ENCODE data around the gene TMEM125.

The TMEM125 gene

GRCh38 chr1:43286533-43286932 lies 16.8 kb downstream of the TMEM125 start:
- no peak overlapping the region for H3K27ac ChIP-seq (ENCODE audit: low read depth, low read length, poor library complexity, severe bottlenecking)
- no peak overlapping the region for H3K9ac ChIP-seq (ENCODE audit: low read length)
- no peaks in the 10 kb centered on the region for H3K36me3 ChIP-seq (ENCODE audit: insufficient read depth, low read length)
- no peak overlapping the region for H3K4me3 ChIP-seq (ENCODE audit: low read depth, low read length, poor library complexity, severe bottlenecking)
- no peaks in the 10 kb centered on the region for H3K27me3 ChIP-seq (ENCODE audit: insufficient read depth, low read length)
- no peak overlapping the region for H2AFZ ChIP-seq (ENCODE audit: low read length)
- H3K4me2 ChIP-seq (ENCODE audit: low read length) = no peak overlapping the region
- H3K9me3 ChIP-seq (ENCODE audit: low read length) = no peaks in the 10 kb centered on the region
- H3K79me2 ChIP-seq (ENCODE audit: insufficient read depth, low read length) = no peaks in the 10 kb centered on the region
- no peaks in the 10 kb centered on the region for H4K20me1 ChIP-seq (ENCODE audit: insufficient read depth, low read length)
- no peaks in the 10 kb centered on the region for H3F3A ChIP-seq (ENCODE audit: insufficient read depth, low read length)
- no peaks in the 10 kb centered on the region for H3K9me2 ChIP-seq (ENCODE audit: low read depth, low read length)
- H3K4me1 ChIP-seq (ENCODE audit: insufficient read depth, low read length, severe bottlenecking) = no peaks in the 10 kb centered on the region
- TF ChIP-seq EZH2 (IDR thresholded peaks at IDR 0.05; ENCODE audit: borderline replicate concordance, low read length) = no peak
- TF ChIP-seq, protein P1, sequence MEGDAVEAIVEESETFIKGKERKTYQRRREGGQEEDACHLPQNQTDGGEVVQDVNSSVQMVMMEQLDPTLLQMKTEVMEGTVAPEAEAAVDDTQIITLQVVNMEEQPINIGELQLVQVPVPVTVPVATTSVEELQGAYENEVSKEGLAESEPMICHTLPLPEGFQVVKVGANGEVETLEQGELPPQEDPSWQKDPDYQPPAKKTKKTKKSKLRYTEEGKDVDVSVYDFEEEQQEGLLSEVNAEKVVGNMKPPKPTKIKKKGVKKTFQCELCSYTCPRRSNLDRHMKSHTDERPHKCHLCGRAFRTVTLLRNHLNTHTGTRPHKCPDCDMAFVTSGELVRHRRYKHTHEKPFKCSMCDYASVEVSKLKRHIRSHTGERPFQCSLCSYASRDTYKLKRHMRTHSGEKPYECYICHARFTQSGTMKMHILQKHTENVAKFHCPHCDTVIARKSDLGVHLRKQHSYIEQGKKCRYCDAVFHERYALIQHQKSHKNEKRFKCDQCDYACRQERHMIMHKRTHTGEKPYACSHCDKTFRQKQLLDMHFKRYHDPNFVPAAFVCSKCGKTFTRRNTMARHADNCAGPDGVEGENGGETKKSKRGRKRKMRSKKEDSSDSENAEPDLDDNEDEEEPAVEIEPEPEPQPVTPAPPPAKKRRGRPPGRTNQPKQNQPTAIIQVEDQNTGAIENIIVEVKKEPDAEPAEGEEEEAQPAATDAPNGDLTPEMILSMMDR (IDR thresholded peaks at IDR 0.05; ENCODE audit: low read length) = no peak

DNA sequence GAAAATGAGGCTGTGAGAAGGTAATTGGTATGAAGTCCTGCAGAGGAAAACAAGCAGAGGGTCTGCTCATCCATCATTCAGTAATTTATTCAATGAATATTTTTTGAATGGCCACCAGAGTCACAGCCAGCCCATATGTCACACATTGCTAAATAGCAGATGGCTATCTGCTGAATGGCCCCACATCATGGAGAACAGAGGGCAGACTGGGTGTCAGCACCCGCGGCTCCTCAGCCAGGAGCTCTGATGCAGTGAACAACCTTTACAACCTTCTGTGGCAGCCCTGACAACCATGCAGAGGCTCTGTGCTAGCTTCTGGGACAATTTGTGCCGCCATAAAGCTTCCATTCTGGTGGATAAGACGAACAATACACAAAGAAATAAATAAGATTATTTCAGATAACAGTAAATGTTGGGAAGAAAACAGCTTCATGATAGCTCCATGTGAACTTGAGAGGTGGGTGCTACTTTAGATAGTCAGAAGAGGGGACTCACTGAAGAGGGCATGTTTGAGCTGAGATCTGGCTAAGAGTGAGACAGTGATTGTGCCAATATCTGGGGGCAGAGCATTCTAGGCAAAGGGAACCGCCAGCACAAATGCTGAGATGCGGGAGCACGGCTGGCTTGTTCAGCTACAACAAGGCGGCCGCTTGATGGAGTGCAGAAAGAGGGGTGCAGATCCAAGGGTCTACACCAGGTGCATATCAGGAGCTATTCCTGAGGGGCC lies 18.4 kb downstream of the TMEM125 start:
- no peak overlapping the region for H3K9ac ChIP-seq (ENCODE audit: low read length)
- H3K4me2 ChIP-seq (ENCODE audit: low read length) = no peak overlapping the region
- H3K9me3 ChIP-seq (ENCODE audit: low read length) = no peaks in the 10 kb centered on the region
- H3K27ac ChIP-seq (ENCODE audit: low read depth, low read length, poor library complexity, severe bottlenecking) = no peak overlapping the region
- no peak overlapping the region for H2AFZ ChIP-seq (ENCODE audit: low read length)
- H3K4me1 ChIP-seq (ENCODE audit: insufficient read depth, low read length, severe bottlenecking) = no peaks in the 10 kb centered on the region
- H3K27me3 ChIP-seq (ENCODE audit: insufficient read depth, low read length) = no peaks in the 10 kb centered on the region
- H3K4me3 ChIP-seq (ENCODE audit: low read depth, low read length, poor library complexity, severe bottlenecking) = no peak overlapping the region
- H3K79me2 ChIP-seq (ENCODE audit: insufficient read depth, low read length) = no peaks in the 10 kb centered on the region
- no peaks in the 10 kb centered on the region for H4K20me1 ChIP-seq (ENCODE audit: insufficient read depth, low read length)
- no peaks in the 10 kb centered on the region for H3F3A ChIP-seq (ENCODE audit: insufficient read depth, low read length)
- H3K36me3 ChIP-seq (ENCODE audit: insufficient read depth, low read length) = no peaks in the 10 kb centered on the region
- TF ChIP-seq, protein P1 (IDR thresholded peaks at IDR 0.05; ENCODE audit: low read length) = no peak
- TF ChIP-seq EZH2 (IDR thresholded peaks at IDR 0.05; ENCODE audit: borderline replicate concordance, low read length) = no peak
- no peaks in the 10 kb centered on the region for H3K9me2 ChIP-seq (ENCODE audit: low read depth, low read length)

- Histone ChIP-seq H3K27me3 (ENCODE audit: insufficient read depth, low read length) (no peaks in the 10 kb centered on the region), H3K4me2 (ENCODE audit: low read length) (no peak overlapping the region), H3K9me2 (ENCODE audit: low read depth, low read length) (no peaks in the 10 kb centered on the region), H4K20me1 (ENCODE audit: insufficient read depth, low read length) (no peaks in the 10 kb centered on the region), H3K4me1 (ENCODE audit: insufficient read depth, low read length, severe bottlenecking) (no peaks in the 10 kb centered on the region), H3K4me3 (ENCODE audit: low read depth, low read length, poor library complexity, severe bottlenecking) (no peak overlapping the region), H3K79me2 (ENCODE audit: insufficient read depth, low read length) (no peaks in the 10 kb centered on the region), H3K9ac (ENCODE audit: low read length) (no peak overlapping the region), H3K9me3 (ENCODE audit: low read length) (no peaks in the 10 kb centered on the region), H3F3A (ENCODE audit: insufficient read depth, low read length) (no peaks in the 10 kb centered on the region), H2AFZ (ENCODE audit: low read length) (no peak overlapping the region), H3K27ac (ENCODE audit: low read depth, low read length, poor library complexity, severe bottlenecking) (no peak overlapping the region), H3K36me3 (ENCODE audit: insufficient read depth, low read length) (no peaks in the 10 kb centered on the region)
- no peak for TF ChIP-seq EZH2 (IDR thresholded peaks at IDR 0.05; ENCODE audit: borderline replicate concordance, low read length)
Measured at GRCh38 chr1:43288785-43289706, 19.3 kb downstream of the TMEM125 start.

All from OCI-LY1 (cell line).